ENCODE results near the gene CCDC178.
"Not testable (repeated sequence)": the region's sequence is repeated elsewhere in the genome, so short reads cannot be mapped to it uniquely, and the experiment has no call there.

CCDC178 gene

DNA sequence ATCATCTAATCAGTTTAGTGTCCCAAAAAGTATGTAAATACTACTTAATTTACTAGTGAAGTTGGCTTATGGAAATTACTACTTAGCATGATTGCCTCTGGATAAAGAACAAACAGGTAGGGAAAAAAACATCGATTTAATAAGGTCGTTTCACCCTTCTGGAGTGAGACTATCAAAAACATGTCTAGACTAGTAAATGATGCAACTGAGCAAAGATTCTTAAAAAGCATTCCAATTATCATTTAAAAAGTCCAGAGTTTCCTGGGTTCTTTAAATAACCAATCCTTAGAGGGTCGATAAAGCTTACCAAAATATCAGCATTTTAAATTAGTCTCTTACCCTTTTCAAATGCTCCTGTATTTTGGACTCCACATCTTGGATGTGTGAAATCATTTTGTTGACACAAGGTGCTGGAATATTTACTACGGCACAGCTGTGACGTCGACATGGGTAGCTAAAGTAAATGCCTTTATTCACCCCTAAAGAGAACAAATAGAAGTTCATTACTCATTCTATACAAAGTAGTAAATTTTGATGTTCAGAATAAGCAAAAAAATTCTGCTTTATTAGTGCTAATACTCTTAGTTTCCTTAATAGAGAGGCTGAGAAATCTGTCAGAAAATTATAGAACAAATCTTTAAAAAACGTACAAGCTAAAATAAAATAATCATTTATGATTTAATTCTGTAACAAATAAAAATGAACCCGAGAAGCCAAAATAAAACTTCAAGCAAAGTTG is 70.6 kb downstream of the CCDC178 start:
- H3K4me3 ChIP-seq (ENCODE audit: low read length) = no peak overlapping the region
- DNase-seq (ENCODE audit: low read depth, low spot score) = no peak

DNA sequence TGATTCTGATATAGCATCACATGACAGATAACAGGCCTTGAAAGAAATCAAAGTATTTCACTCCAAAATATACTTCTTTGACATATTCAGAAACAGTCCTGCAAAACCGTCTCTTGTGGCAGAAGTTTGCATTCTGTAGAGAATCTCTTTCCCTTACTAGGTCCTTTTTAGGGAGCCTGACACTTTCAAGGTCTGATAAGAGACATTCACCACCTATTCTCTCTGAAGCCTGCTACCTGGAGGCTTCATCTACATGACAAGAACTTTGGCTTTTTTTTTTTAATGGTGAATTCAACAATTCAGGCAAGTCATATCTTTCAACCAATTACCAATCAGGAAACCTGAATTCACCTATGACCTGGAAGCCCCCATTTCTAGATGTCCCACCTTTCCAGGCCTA is 83.8 kb downstream of the CCDC178 start:
- no peak overlapping the region for H3K4me3 ChIP-seq (ENCODE audit: low read length)
- DNase-seq (ENCODE audit: low read depth, low spot score) = no peak

DNA sequence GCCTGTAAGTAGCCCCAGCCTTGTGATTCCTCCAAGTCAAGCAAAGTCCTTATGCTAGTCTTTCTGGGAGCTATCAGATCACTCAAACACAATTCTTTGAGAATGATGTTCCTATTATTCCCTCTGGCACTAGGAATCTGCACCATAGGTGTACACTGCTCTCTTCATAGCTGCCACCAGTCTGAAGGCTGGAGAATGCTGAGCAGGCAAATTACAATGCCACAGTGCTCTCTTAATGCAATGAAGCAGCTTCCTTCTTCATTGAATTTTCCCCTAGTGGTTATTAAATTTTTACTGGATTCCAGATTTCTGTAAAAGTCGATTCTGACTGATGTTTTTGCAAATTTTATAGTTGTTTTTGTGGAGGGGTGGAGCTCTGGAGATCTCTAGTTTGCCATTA is 84.8 kb downstream of the CCDC178 start:
- H3K4me3 ChIP-seq (ENCODE audit: low read length) = no peak overlapping the region
- no peak for DNase-seq (ENCODE audit: low read depth, low spot score)

DNA sequence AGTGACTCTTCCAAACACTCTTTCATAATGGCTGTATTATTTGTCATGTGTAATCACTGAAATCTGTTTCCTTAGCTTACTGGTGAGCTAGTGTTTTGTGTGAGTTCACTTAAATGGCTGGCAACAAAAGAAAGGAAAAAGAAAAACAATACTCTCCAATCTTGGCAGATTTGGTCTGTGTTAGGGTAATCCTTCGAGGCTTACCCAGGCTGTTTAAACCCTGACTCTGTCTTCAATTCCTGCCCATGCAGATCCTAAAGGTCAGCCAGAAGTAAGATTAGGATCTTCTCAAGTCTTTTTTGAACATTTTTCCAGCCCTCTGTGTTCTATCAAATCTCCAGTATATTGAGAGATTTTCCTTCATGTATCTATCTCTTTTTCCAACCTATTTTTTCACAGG is 85.3 kb downstream of the CCDC178 start:
- DNase-seq (ENCODE audit: low read depth, low spot score) = no peak
- H3K4me3 ChIP-seq (ENCODE audit: low read length) = no peak overlapping the region

DNA sequence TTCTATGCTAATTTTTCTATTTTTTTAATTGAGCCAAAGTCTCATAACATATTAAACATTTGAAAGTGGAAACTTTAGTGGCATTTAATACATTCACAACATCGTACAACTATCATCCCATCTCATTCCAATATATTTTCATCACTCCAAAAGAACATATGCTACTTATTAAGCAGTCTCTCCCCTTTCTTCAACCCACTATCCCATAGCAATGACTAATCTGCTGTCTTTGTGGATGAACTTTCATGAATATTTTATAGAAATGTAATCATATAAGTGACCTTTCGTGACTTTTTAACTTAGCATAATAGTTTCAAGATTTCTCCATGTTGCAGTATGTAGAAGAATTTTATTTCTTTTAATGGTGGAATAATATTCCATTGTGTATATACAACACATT is 90.3 kb downstream of the CCDC178 start:
- no peak for DNase-seq (ENCODE audit: low read depth, low spot score)
- H3K4me3 ChIP-seq (ENCODE audit: low read length) = no peak overlapping the region

DNA sequence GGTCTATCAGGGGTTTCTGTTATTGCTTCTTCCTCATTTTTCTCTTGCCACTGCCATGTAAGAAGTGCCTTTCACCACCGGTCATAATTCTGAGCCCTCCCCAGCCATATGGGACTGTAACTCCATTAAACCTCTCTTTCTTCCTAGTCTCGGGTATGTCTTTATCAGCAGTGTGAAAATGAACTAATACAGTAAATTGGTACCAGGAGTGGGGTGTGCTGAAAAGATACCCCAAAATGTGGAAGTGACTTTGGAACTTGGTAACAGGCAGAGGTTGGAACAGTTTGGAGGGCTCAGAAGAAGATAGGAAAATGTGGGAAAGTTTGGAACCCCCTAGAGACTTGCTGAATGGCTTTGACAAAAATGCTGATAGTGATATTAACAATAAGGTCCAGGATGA is 100.8 kb downstream of the CCDC178 start:
- DNase-seq (ENCODE audit: low read depth, low spot score); H3K4me3 ChIP-seq (ENCODE audit: low read length): not testable (repeated sequence)

DNA sequence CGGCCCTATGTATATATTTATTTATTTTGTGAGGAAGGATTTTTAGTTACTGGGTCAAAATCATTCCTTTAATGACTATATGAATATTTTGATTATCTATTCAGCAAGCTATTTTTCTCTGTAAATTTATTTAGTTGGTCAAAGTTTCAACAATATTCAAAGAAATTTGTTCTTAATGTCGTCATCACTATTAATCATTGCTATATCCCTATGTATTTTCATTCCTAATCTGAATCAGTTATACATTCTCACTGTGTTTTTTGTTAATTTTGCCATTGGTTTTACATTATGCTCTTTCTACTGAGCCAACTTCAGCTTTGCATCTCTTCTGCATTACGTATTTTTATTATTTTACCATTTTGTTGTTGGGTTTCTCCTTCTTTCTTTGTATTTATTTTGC is 105.7 kb downstream of the CCDC178 start:
- H3K4me3 ChIP-seq (ENCODE audit: low read length) = no peak overlapping the region
- DNase-seq (ENCODE audit: low read depth, low spot score) = no peak

DNA sequence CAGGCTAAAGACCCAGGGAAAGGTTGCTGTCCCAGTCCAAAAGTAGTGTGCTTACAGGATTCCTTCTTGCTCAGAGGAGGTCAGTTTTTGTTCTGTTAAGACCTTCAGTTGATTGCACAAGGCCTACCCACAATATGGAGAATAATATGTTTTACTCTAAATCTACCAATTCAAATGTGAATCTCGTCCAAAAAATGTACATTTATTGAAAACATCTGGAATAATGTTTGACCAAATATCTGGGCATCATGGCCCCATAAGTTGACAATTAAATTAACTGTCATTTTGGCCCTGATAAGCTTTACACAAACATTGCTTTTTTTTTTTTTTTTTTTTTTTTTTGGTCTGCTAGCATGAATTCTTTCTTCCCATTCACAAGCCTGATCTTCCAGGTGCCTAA is 109.8 kb downstream of the CCDC178 start:
- no peak overlapping the region for H3K4me3 ChIP-seq (ENCODE audit: low read length)
- DNase-seq (ENCODE audit: low read depth, low spot score) = no peak

DNA sequence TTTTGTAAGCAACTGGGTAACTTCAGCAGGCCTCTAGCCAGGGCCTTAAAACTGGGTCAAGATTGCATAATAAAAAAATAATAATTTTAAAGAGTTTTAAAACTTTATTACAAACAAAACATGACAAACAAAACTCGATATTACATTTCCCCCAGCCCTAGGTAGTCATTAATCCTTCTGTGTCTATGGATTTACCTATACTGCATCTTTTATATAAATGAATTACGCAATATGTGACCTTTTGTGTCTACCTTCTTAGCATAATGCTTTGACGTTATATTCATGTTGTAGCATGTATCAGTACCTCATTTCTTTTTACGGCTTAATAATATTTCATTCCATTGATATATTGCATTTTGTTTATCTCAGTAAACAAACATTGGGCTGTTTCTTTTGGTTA is 113.5 kb downstream of the CCDC178 start:
- no peak for DNase-seq (ENCODE audit: low read depth, low spot score)
- no peak overlapping the region for H3K4me3 ChIP-seq (ENCODE audit: low read length)

DNA sequence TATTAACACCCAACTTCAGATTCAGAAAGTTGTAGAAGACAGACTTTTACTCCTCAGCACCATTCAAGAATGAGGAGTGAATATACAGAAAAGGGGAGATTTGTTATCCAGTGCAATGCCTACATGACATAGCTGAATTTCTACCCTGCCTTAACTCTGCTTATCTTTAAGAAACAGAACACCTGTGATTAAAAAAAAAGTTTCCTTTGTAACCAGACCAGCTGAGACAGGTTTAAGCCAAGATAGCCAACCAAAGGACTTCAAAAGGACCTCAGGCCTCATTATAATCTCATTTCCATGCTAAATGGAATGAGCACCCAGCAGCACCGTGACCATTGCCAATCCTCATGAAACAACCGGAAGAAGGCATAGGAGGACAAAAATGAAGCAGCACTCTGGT is 122.9 kb downstream of the CCDC178 start:
- DNase-seq (ENCODE audit: low read depth, low spot score) = no peak

DNA sequence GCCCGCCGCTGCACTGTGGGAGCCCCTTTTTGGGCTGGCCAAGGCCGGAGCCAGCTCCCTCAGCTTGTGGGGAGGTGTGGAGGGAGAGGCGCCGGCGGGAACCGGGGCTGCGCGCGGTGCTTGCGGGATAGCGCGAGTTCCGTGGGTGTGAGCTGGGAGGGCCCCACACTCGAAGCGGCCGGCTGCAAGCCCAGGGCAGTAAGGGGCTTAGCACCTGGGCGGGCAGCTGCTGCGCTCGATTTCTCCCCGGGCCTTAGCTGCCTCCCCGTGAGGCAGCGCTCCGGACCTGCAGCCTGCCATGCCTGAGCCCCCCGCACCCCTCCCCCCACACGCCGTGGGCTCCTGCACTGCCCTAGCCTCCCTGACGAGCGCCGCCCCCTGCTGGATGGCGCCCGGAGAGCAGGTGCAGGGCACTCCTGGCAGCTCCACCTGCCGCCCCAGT is 124.4 kb downstream of the CCDC178 start:
- DNase-seq (ENCODE audit: low read depth, low spot score) = no peak
- no peak overlapping the region for H3K4me3 ChIP-seq (ENCODE audit: low read length)

More for the DNA sequence above, 122.9 kb downstream of the CCDC178 start:
- no peak overlapping the region for H3K4me3 ChIP-seq (ENCODE audit: low read length)

DNA sequence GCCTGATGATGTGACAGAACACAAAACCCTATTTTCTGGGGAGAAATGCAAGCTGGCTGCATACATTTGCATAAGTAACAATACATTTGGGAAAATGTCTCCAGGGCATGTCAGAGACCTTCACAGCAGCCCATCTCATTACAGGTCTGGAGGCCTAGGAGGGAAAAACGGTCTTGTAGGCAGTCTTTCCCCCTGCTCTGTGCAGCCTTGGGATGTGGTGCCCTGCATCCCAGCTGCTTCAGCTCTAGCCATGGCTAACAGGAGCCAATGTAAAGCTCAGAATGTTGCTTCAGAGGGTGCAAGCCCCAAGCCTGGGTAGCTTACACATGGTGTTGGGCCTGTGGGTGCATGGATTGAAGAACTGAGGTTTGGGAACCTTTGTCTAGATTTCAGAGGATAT is 133.0 kb downstream of the CCDC178 start:
- DNase-seq (ENCODE audit: low read depth, low spot score) = no peak
- no peak overlapping the region for H3K4me3 ChIP-seq (ENCODE audit: low read length)

DNA sequence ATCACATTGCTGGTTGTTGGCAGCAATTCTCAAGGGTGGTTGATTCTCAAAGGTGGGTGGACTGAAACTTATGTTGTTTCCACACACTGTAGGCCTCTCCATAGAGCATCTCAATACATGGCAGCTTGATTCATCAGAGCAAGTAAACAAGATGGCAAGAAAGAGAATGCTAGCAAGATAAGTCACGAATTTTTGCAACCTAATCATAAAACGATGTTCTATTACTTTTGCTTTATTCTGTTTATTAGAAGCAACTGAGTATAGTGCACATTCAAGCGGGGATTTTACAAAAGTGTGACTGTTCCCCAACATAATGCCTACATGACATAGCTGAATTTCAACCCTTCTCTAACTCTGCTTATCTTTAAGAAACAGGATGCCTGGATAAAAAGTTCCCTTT is 136.2 kb downstream of the CCDC178 start:
- DNase-seq (ENCODE audit: low read depth, low spot score) = no peak
- no peak overlapping the region for H3K4me3 ChIP-seq (ENCODE audit: low read length)

DNA sequence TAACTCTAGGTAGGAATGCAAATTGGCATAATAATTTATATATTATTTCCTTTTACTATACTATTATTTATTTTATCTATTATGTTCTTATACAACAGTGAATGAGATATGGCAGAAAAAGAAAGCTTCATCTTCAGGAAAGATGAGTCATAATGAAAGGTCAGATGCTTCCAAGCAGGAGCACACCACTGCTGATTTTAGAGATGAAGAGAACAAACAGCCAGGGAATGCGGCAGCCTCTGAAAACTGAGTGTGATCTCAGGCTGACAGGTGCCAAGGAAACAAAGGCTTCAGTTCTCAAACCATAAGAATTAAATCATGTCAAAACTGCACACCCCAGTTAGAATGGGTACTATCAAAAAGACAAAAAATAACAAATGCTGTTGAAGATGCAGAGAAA is 149.0 kb downstream of the CCDC178 start:
- no peak for DNase-seq (ENCODE audit: low read depth, low spot score)
- no peak overlapping the region for H3K4me3 ChIP-seq (ENCODE audit: low read length)

DNA sequence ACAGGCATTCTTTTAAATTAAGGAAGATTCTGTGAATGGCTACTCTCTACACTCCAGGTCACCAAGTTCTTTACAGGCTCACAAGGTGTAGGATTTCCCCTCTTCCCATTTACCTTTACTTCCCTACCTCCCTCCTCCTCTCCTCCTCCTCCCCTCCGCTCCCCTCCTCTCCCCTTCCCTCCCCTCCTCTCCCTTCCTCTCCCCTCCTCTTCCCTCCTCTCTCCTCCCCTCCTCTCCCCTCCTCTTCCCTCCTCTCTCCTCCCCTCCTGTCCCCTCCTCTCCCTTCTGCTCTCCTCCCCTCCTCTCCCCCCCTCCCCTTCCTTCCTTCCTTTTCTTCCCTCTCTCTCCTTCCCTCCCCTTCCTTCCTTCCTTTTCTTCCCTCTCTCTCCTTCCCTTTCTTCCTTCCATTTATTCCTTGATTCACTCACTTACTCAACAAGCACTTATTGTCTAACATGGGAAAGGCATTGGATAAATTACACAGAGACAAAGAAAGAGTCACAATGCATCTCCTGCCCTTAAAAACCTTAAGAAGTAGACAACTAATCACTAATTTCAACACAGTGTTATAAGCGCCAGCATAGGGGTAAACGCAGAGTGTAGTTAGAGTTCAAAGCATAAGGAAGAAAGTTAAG is 152.3 kb downstream of the CCDC178 start:
- no peak for DNase-seq (ENCODE audit: low read depth, low spot score)
- no peak overlapping the region for H3K4me3 ChIP-seq (ENCODE audit: low read length)

DNA sequence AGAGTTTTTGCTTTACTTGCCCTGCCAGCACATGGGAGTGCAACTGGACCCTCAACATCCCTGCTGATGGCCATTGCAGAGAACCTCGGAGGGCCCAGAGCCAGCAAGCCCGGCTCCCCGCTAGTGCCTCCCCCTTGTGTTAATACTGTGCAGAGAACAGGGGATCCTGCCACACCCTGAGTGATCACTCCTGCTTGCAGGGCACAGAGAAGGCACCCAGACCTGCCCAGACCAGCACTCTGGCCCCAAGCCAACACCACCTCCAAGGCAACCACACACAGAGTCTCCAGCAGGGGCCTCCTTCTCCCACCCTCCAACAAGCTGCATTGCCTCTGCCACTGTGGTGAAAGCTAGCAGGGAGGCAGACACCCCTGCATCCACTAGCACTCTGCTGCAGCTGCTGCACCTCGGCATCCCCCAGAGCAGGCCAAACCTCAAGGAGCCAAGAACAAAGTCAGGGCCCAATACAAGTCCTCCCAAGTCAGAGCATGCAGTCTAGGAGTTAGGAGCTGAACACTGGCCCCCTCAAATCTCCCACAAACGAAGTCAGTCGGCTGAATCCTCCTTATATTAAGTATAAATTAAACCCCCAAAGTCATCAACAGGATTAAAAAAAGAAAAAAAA is 157.7 kb downstream of the CCDC178 start:
- H3K4me3 ChIP-seq (ENCODE audit: low read length) = no peak overlapping the region
- no peak for DNase-seq (ENCODE audit: low read depth, low spot score)

DNA sequence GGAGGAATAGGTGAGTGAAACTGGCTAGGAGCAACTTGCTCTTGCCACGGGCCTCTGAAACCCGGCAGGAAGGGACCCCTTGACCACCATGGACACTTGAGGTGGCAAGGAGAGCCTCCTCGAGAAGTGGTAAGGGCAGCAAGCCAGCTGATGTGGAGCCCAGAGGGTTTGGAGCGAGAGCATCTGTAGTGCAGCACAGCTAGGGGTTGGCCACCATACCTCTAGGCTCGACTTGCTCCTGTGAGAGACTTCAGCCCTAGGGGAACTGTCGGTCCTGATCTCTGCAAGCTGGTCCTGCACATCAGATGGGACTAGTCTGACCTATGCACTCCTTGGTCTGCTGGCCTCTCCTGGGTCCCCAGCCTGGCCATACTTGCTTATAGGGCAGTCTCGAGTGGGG is 158.4 kb downstream of the CCDC178 start:
- H3K4me3 ChIP-seq (ENCODE audit: low read length) = no peak overlapping the region
- DNase-seq (ENCODE audit: low read depth, low spot score) = no peak

DNA sequence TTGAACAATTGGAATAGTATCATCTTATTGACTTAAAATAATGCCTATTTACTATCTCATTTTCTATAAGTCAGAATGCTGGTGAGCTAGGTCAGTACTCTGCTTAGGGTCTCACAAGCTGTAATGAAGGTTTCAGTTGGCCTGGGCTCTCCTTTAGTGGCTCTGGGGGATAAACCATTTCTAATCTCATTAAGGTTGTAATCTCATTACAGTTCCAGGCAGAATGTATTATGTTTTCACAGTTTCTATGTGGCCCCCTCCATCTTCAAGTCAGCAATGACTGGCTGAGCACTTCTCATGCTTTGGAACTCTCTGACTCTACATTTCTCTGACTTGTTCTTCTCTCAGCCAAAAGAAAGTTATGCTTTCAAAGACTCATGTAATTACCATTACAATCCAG is 163.1 kb downstream of the CCDC178 start:
- H3K4me3 ChIP-seq (ENCODE audit: low read length) = no peak overlapping the region

DNA sequence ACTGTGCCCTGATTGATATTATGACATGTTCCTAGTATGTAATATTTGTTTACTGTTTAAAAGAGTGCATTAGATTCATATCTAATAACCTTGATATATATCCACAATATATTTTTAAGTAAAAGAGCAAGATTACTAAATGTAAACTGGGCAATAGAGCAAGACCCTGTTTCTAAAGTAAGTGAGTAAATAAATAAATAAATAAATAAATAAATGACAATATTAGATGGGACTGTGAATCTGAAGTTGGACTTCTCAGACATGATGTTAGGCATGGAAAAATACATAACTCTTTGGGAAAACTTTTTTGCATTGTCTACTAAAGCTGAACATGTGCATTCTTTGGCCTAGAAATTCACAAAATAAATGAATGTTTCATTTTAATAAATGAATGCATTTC is 164.7 kb downstream of the CCDC178 start:
- H3K4me3 ChIP-seq (ENCODE audit: low read length) = no peak overlapping the region
- no peak for DNase-seq (ENCODE audit: low read depth, low spot score)

More for the DNA sequence above, 163.1 kb downstream of the CCDC178 start:
- DNase-seq (ENCODE audit: low read depth, low spot score) = no peak

DNA sequence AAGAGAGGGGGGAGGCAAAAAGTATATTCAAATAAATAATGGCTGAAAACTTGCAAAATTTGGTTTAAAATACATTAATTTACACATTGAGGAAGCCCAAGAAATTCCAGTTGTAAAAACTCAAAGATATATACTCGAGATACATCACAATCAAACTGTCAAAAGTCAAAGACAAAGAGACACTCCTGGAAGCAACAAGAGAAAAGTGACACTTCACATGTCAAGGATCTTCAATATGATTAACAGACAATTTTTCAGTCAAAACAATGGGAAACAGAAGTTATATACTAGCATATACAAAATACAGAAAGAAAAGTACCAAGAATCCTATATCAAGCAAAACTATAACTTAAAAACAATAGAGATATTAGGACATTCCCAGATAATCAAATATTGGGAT is 170.2 kb downstream of the CCDC178 start:
- no peak overlapping the region for H3K4me3 ChIP-seq (ENCODE audit: low read length)
- no peak for DNase-seq (ENCODE audit: low read depth, low spot score)

DNA sequence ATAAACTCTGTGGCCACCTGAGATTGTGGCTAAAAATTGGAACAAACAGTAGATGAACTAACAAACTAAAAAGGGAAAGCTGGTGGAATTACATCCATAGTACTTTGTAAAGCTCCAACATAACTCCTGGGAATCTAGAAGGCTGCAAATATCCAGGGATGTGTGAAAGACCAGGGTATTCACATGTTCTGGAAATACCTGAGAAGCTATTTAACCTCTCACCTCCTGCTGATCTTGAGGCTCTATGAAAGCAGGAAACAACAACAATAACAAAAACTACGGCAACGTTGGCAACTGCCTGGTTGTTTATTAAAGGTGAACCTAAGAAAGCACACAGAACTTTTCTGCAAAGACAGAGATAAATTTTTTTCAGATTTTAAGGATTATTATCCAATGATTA is 171.3 kb downstream of the CCDC178 start:
- no peak overlapping the region for H3K4me3 ChIP-seq (ENCODE audit: low read length)

More for the DNA sequence above, 171.3 kb downstream of the CCDC178 start:
- DNase-seq (ENCODE audit: low read depth, low spot score) = no peak
